Progenitor cell of endocrine pancreas (in vitro differentiated cells): Measurements from ENCODE around the gene ECSCR. TPM values are rescaled to one million over a fixed set of nuclear protein-coding genes. Genes with fewer than 3 reads are reported as not detected.

Experiments
- DNase-seq: peaks from one replicate; pipeline ENCODE4 v3.0.0; 2021; ENCODE audit warnings: low spot score; ENCODE audit not compliant: unreplicated experiment
- H3K27ac Mint-ChIP-seq: 2 replicates; pipeline ENCODE4 v1.8.0; 2021; ENCODE audit warnings: mild to moderate bottlenecking, moderate library complexity, mixed read lengths
- H3K27me3 Mint-ChIP-seq: 2 replicates; pipeline ENCODE4 v1.8.0; 2021; ENCODE audit warnings: mixed read lengths
- H3K36me3 Mint-ChIP-seq: 2 replicates; pipeline ENCODE4 v1.8.0; 2022; ENCODE audit warnings: mixed read lengths; ENCODE audit not compliant: insufficient read depth
- H3K4me1 Mint-ChIP-seq: 2 replicates; pipeline ENCODE4 v1.8.0; 2021; ENCODE audit warnings: low read depth, mixed read lengths
- H3K4me3 Mint-ChIP-seq: 2 replicates; pipeline ENCODE4 v1.8.0; 2021; ENCODE audit warnings: low read depth, mild to moderate bottlenecking, moderate library complexity, mixed read lengths
- H3K9me3 Mint-ChIP-seq: 2 replicates; pipeline ENCODE4 v1.8.0; 2021; ENCODE audit warnings: low read depth, mixed read lengths
- CTCF ChIP-seq: fragments of 200-600 bp; sonication (generic); IDR thresholded peaks from one replicate; pipeline ENCODE4 v1.5.0; 2021; ENCODE audit warnings: antibody characterized with exemption, mild to moderate bottlenecking; ENCODE audit not compliant: unreplicated experiment
- total RNA-seq: library from RNA; stranded (reverse); gene quantifications from 2 replicates; pipeline ENCODE4 v1.2.1, GENCODE V29; 2021

Gene ECSCR
- total RNA-seq, 1 donor from 2014 or later = not detected

DNA sequence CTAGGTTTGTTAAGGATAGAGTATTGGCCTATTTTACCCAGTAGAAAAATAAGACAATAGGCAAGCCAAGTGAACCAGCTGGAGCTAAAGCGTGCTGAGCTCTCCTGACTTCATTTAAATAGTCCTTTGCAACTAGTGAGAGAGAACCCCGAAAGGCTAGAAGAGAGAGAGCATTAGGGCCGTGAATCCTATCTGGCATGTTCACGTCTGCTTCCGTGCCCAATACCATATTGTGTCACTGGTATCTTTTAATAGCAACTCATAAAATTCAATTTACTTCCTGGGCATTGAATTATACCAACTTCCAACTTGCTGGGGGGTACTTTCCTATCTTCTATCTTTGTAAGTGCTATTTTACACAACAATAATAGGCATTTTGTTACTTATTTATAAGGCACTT, 37.0 kb downstream of the ECSCR start:
- TF ChIP-seq CTCF = no peak
- DNase-seq = no peak
- H3K27me3 Mint-ChIP-seq = no peaks in the 10 kb centered on the region
- no peaks in the 10 kb centered on the region for H3K4me1 Mint-ChIP-seq
- no peaks in the 10 kb centered on the region for H3K9me3 Mint-ChIP-seq
- H3K4me3 Mint-ChIP-seq = no peak overlapping the region
- H3K27ac Mint-ChIP-seq = no peak overlapping the region
- H3K36me3 Mint-ChIP-seq = peaks cover 17% of the 10 kb centered on the region

GRCh38 chr5:139422307-139422893, 40.1 kb downstream of the ECSCR start:
- Mint-ChIP-seq H3K27ac (no peak overlapping the region), H3K9me3 (no peaks in the 10 kb centered on the region), H3K4me3 (no peak overlapping the region), H3K36me3 (peaks cover 15% of the 10 kb centered on the region), H3K4me1 (no peaks in the 10 kb centered on the region), H3K27me3 (no peaks in the 10 kb centered on the region)
- peak; percentile 86 for TF ChIP-seq CTCF
- DNase-seq = peak; percentile 30

- no peak overlapping the region for H3K4me3 Mint-ChIP-seq
- H3K9me3 Mint-ChIP-seq = no peaks in the 10 kb centered on the region
- H3K27ac Mint-ChIP-seq = no peak overlapping the region
- no peak for DNase-seq
- H3K36me3 Mint-ChIP-seq = peaks cover 15% of the 10 kb centered on the region
- TF ChIP-seq CTCF = no peak
- H3K27me3 Mint-ChIP-seq = no peaks in the 10 kb centered on the region
- H3K4me1 Mint-ChIP-seq = no peaks in the 10 kb centered on the region
These were observed 43.0 kb downstream of the ECSCR start for GRCh38 chr5:139419226-139420192.

GRCh38 chr5:139418793-139419192, 43.8 kb downstream of the ECSCR start:
- no peak overlapping the region for H3K4me3 Mint-ChIP-seq
- peaks cover 12% of the 10 kb centered on the region for H3K36me3 Mint-ChIP-seq
- H3K27me3 Mint-ChIP-seq = no peaks in the 10 kb centered on the region
- no peak for DNase-seq
- no peaks in the 10 kb centered on the region for H3K4me1 Mint-ChIP-seq
- no peaks in the 10 kb centered on the region for H3K9me3 Mint-ChIP-seq
- no peak for TF ChIP-seq CTCF
- no peak overlapping the region for H3K27ac Mint-ChIP-seq

- Mint-ChIP-seq H3K27me3 (no peaks in the 10 kb centered on the region), H3K4me3 (no peak overlapping the region), H3K36me3 (peaks cover 8% of the 10 kb centered on the region), H3K4me1 (no peaks in the 10 kb centered on the region), H3K9me3 (no peaks in the 10 kb centered on the region), H3K27ac (no peak overlapping the region)
- TF ChIP-seq CTCF = no peak
- DNase-seq = no peak
These were observed 45.3 kb downstream of the ECSCR start for GRCh38 chr5:139417214-139417613.
